IPS DF 6.9 (cell line): ENCODE data around the gene CCR6.
A peak's percentile ranks its signal among the peaks of the same experiment; 100 is the strongest.
"Not testable (repeated sequence)": the region's sequence is repeated elsewhere in the genome, so short reads cannot be mapped to it uniquely, and the experiment has no call there.

Experiments used
- DNase-seq: peaks from one replicate; pipeline ENCODE4 v3.0.0-alpha.2; 2013; ENCODE audit warnings: low read depth, low spot score
- H3K27ac ChIP-seq: one replicate; pipeline ENCODE4 v1.5.1; 2013; ENCODE audit warnings: low read length, control low read depth
- H3K27me3 ChIP-seq: 2 replicates; pipeline ENCODE4 v1.6.1; 2013; ENCODE audit warnings: mild to moderate bottlenecking, low read length; ENCODE audit not compliant: control insufficient read depth, insufficient read depth
- H3K36me3 ChIP-seq: 2 replicates; pipeline ENCODE4 v1.6.1; 2013; ENCODE audit warnings: low read length; ENCODE audit not compliant: control insufficient read depth, insufficient read depth
- H3K4me1 ChIP-seq: 2 replicates; pipeline ENCODE4 v1.6.1; 2013; ENCODE audit warnings: low read length; ENCODE audit not compliant: control insufficient read depth, insufficient read depth
- H3K4me3 ChIP-seq: 2 replicates; pipeline ENCODE4 v1.5.1; 2013; ENCODE audit warnings: mild to moderate bottlenecking, low read length
- H3K9me3 ChIP-seq: 2 replicates; pipeline ENCODE4 v1.6.1; 2013; ENCODE audit warnings: low read length, inconsistent platforms; ENCODE audit not compliant: control insufficient read depth, insufficient read depth
- WGBS: extraction: QIAGEN DNeasy Blood & Tissue Kit; methylation state at CpG from one replicate; pipeline ENCODE4 v1.1.7; 2013; ENCODE audit warnings: mixed read lengths, missing lambda C conversion rate; ENCODE audit not compliant: insufficient read length, insufficient coverage; 5-methylcytosine and 5-hydroxymethylcytosine counted together

The CCR6 gene

GRCh38 chr6:167154291-167154690 is 31.4 kb downstream of the CCR6 start:
- H3K27ac ChIP-seq = no peak overlapping the region
- H3K4me3 ChIP-seq = no peak overlapping the region
- DNase-seq = no peak
- no CpG with 5 or more reads among the region's 9 CpGs for WGBS
- peaks cover 3% of the 10 kb centered on the region; the same call in 1 of the 2 replicates for H3K36me3 ChIP-seq
- H3K9me3 ChIP-seq = no peaks in the 10 kb centered on the region
- H3K27me3 ChIP-seq = no peaks in the 10 kb centered on the region
- no peaks in the 10 kb centered on the region; the same call in 1 of the 2 replicates for H3K4me1 ChIP-seq

- Histone ChIP-seq H3K9me3 (no peaks in the 10 kb centered on the region), H3K36me3 (peaks cover 3% of the 10 kb centered on the region; the same call in 1 of the 2 replicates), H3K27ac (no peak overlapping the region), H3K4me3 (no peak overlapping the region), H3K27me3 (no peaks in the 10 kb centered on the region), H3K4me1 (no peaks in the 10 kb centered on the region; the same call in 1 of the 2 replicates)
- WGBS = no CpG with 5 or more reads among the region's 2 CpGs
- DNase-seq = no peak
These were observed 32.0 kb downstream of the CCR6 start for GRCh38 chr6:167154895-167155294.

DNA sequence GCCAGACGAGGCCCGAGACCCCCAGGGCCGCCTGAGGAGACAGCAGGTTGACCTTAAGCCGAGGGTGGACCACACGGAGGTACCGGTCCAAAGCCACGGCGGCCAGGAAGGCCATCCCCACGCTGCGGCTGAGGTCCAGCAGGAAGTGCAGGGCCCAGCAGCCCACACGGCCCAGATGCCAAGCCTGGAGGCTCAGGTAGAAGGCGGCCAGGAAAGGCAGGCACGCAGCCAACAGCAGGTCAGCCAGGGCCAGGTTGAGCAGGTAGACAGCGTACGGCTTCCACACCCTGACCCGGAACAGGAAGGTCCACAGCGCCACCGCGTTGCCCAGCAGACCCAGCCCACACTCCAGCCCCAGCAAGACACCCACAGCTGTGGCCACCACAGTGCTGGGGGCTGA is 34.5 kb downstream of the CCR6 start:
- Histone ChIP-seq H3K27me3 (no peaks in the 10 kb centered on the region), H3K4me3 (no peak overlapping the region), H3K36me3 (peaks cover 3% of the 10 kb centered on the region; the same call in 1 of the 2 replicates), H3K4me1 (no peaks in the 10 kb centered on the region; the same call in none of the 2 replicates), H3K9me3 (no peaks in the 10 kb centered on the region), H3K27ac (no peak overlapping the region)
- DNase-seq = no peak
- no CpG with 5 or more reads among the region's 19 CpGs for WGBS

DNA sequence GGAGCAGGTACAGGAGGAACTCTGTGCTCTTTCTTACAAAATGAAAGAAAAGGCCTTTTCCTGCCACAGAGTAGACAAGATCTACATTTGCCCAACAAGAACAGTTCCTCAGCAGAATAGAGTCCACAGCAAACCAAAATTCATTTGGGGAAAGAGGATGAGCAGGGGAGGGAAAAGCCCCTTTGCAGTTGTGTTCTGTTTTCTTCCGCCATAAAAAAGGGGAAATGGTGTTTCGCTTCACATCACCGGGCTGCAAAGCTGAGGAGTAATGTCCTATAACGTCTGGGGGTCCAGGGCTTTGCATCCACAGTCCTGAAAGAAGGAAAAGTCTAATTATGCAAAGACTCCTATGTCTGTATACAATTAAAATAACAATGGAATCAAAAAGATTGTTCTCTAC is 35.0 kb downstream of the CCR6 start, which contains the start of gene GPR31:
GPR31 (minus strand) TSS at position 118 of the 400 bp plus-strand sequence. CDS start 149 bp downstream, outside the sequence.
- Histone ChIP-seq H3K27me3 (no peaks in the 10 kb centered on the region), H3K4me1 (peaks cover 4% of the 10 kb centered on the region), H3K9me3 (no peaks in the 10 kb centered on the region), H3K27ac (no peak within 1 kb of the TSS), H3K4me3 (no peak within 1 kb of the TSS), H3K36me3 (peaks cover 3% of the 10 kb centered on the region; the same call in 1 of the 2 replicates)
- WGBS = no CpG with 5 or more reads among the region's 4 CpGs
- DNase-seq = no peak

- H3K4me3 ChIP-seq = no peak overlapping the region
- WGBS = no CpG with 5 or more reads among the region's 5 CpGs
- H3K9me3 ChIP-seq = no peaks in the 10 kb centered on the region
- peaks cover 3% of the 10 kb centered on the region; the same call in 1 of the 2 replicates for H3K36me3 ChIP-seq
- H3K4me1 ChIP-seq = peaks cover 8% of the 10 kb centered on the region
- no peak overlapping the region for H3K27ac ChIP-seq
- no peak for DNase-seq
- no peaks in the 10 kb centered on the region for H3K27me3 ChIP-seq
These were observed 39.1 kb downstream of the CCR6 start for GRCh38 chr6:167161851-167162467.

GRCh38 chr6:167162591-167162990 is 39.7 kb downstream of the CCR6 start:
- no peaks in the 10 kb centered on the region for H3K9me3 ChIP-seq
- no peak overlapping the region for H3K27ac ChIP-seq
- H3K36me3 ChIP-seq = peaks cover 1% of the 10 kb centered on the region; the same call in 1 of the 2 replicates
- no peak overlapping the region for H3K4me3 ChIP-seq
- no peaks in the 10 kb centered on the region for H3K27me3 ChIP-seq
- peaks cover 8% of the 10 kb centered on the region; the same call in 1 of the 2 replicates for H3K4me1 ChIP-seq
- no CpG with 5 or more reads among the region's 12 CpGs for WGBS
- no peak for DNase-seq

- peak; percentile 92 for DNase-seq
- Histone ChIP-seq H3K9me3 (no peaks in the 10 kb centered on the region), H3K4me3 (no peak overlapping the region), H3K4me1 (peaks cover 8% of the 10 kb centered on the region; the same call in 1 of the 2 replicates), H3K27me3 (no peaks in the 10 kb centered on the region), H3K27ac (no peak overlapping the region), H3K36me3 (no peaks in the 10 kb centered on the region)
- no CpG with 5 or more reads among the region's 9 CpGs for WGBS
These were observed 40.6 kb downstream of the CCR6 start for GRCh38 chr6:167163476-167164011.

DNA sequence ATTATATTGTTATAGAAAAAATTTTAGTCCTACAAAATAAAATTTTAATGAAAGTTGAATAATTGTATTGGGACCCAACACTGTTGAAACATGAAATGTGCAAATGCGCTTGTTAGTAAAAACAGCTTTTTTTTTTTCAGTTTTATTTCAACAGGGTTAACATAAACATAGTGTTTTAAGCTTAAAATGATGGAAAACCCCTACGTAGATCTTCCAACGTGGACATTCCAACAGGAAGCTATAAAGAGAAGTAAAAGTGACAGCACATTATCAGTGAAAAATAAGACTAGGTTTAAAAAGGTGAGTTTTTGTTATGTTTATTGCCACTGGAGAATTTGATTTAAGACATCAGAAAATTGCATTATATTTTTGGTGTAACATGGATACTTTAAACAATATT is 41.4 kb downstream of the CCR6 start:
- Histone ChIP-seq H3K27me3 (no peaks in the 10 kb centered on the region), H3K4me3 (no peak overlapping the region), H3K9me3 (no peaks in the 10 kb centered on the region), H3K27ac (no peak overlapping the region), H3K4me1 (peaks cover 8% of the 10 kb centered on the region; the same call in 1 of the 2 replicates), H3K36me3 (no peaks in the 10 kb centered on the region)
- DNase-seq = no peak
- no CpG with 5 or more reads among the region's 3 CpGs for WGBS

GRCh38 chr6:167165858-167166471 is 43.1 kb downstream of the CCR6 start:
- Histone ChIP-seq H3K36me3 (no peaks in the 10 kb centered on the region), H3K4me1 (peaks cover 8% of the 10 kb centered on the region; the same call in 1 of the 2 replicates), H3K9me3 (no peaks in the 10 kb centered on the region), H3K27me3 (no peaks in the 10 kb centered on the region), H3K4me3 (no peak overlapping the region), H3K27ac (no peak overlapping the region)
- WGBS = no CpG with 5 or more reads among the region's 2 CpGs
- no peak for DNase-seq

- not testable (repeated sequence) for H3K27me3 ChIP-seq, DNase-seq, H3K9me3 ChIP-seq, H3K4me1 ChIP-seq, H3K36me3 ChIP-seq, H3K4me3 ChIP-seq, H3K27ac ChIP-seq
- no CpG with 5 or more reads among the region's 10 CpGs for WGBS
These were observed 44.8 kb downstream of the CCR6 start for GRCh38 chr6:167167699-167168098.
